ENCODE data around the gene GAB4.
A peak's percentile ranks its signal among the peaks of the same experiment; 100 is the strongest.
"Not testable (repeated sequence)": the region's sequence is repeated elsewhere in the genome, so short reads cannot be mapped to it uniquely, and the experiment has no call there.

The GAB4 gene

DNA sequence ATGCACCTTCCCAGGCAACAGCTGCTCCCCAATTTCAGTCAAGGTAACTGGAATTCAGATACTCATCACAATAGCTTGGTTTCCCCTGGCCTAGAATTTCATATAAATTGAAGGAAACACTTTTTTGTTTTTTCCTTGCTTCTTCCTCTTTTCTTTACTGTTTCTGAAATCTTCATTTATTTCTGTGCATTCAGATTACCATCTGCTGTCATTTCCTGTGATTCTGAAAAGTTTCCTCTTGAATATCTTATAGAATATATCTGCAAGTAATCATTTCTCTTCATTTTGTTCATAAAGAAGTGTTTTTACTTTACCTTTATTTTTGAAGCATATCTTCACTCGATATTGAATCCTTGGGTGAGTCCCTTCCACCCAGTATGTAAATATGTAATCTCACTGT, 85.3 kb downstream of the GAB4 start:
- TF ChIP-seq, protein P1, sequence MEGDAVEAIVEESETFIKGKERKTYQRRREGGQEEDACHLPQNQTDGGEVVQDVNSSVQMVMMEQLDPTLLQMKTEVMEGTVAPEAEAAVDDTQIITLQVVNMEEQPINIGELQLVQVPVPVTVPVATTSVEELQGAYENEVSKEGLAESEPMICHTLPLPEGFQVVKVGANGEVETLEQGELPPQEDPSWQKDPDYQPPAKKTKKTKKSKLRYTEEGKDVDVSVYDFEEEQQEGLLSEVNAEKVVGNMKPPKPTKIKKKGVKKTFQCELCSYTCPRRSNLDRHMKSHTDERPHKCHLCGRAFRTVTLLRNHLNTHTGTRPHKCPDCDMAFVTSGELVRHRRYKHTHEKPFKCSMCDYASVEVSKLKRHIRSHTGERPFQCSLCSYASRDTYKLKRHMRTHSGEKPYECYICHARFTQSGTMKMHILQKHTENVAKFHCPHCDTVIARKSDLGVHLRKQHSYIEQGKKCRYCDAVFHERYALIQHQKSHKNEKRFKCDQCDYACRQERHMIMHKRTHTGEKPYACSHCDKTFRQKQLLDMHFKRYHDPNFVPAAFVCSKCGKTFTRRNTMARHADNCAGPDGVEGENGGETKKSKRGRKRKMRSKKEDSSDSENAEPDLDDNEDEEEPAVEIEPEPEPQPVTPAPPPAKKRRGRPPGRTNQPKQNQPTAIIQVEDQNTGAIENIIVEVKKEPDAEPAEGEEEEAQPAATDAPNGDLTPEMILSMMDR (IDR thresholded peaks at IDR 0.05; ENCODE audit: borderline replicate concordance, control extremely low read depth, extremely low read depth, insufficient read depth, missing control alignments): no peak
- DNase-seq (ENCODE audit: low spot score): no peak
- in situ Hi-C loops (cut with MboI; ENCODE audit: low sequenced_read_pairs, unreplicated experiment): loop anchor here (10.0 kb wide), 1 partner anchor 122 kb away; no protein-coding TSS in a partner anchor

DNA sequence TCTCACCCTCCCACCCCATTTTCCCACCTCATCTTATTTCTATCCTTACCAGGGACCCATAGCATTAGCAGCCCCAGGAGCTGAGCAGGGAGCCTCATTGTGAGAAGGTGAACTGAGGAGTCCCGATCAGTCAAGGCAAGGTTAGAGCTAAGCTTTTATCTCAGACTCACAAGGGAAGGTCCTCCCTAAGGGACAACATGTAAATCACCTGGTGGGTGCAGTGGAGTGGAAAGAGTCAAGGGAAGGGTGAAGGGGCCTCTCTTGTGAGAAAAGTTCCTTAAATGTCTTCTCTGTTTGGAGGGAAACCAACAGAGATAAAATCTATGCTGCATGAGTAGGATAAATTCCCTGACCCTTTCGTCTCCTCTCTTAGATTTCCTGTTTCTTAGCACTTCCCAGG, 85.9 kb downstream of the GAB4 start:
- TF ChIP-seq, protein P1 (IDR thresholded peaks at IDR 0.05; ENCODE audit: borderline replicate concordance, control extremely low read depth, extremely low read depth, insufficient read depth, missing control alignments): no peak
- DNase-seq (ENCODE audit: low spot score): no peak
- in situ Hi-C loops (cut with MboI; ENCODE audit: low sequenced_read_pairs, unreplicated experiment): loop anchor here (10.0 kb wide), 1 partner anchor 123 kb away; no protein-coding TSS in a partner anchor

DNA sequence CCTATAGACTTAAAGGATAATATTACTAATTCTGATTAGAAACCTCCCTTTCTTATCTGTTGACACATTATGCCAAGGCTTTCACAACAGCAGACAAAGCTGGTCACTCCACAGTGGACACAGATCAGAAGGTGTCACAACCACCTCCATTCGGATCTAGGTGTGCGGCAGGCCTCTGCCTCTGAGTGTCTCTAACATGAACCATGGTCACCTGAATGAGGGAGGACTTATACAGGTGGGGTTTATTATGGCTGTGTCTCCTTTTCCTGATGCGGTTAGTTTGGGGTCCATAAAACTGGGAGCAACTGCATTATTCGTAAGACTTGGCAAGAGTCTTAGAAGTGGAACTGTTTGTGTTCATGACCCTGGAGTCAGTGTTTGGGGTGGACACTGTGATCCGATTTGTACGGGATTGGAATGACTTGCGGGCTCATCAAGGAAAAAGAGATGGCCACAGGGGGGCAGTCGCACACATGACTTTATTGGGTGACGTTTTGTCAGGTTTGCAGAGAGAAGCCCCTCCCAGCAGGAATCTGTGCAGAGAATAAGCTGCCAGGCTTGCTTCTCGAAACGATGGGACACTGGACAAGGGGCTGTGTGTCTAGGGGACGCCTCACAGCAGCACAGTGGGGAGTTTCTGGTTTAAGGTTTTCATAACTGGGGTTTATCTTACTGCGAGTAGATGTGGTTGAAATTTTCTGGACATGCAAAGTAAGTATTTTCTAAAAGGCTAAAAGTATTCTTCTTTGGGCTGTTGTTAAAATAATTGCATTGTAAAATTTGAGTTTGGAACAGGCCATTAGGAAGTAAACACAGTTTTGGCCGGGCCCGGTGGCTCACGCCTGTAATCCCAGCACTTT, 90.6 kb downstream of the GAB4 start:
- in situ Hi-C loops (cut with MboI; ENCODE audit: low sequenced_read_pairs, unreplicated experiment): no loop called here
- DNase-seq (ENCODE audit: low spot score): peak; percentile 70
- TF ChIP-seq, protein P1 (IDR thresholded peaks at IDR 0.05; ENCODE audit: borderline replicate concordance, control extremely low read depth, extremely low read depth, insufficient read depth, missing control alignments): peak; percentile 59

DNA sequence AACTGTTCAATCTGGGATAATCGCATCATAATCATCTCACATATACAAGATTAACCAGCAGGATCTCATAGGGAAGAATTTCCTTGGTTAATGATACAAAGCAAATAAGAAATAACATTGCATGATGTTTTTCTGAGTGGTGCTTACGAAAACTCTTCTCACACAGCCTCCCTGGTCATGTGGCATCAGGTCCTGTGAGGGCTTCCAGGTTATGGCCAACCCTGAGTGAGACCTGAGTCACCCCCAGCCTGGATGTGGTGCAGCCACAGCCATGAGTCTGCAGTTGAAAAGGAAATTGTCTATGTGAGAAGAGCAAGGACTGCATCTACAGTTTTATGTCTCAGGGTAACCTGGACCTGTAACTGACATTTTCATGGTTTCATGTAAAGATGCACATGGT, 92.3 kb downstream of the GAB4 start:
- in situ Hi-C loops (cut with MboI; ENCODE audit: low sequenced_read_pairs, unreplicated experiment): no loop called here
- no peak for DNase-seq (ENCODE audit: low spot score)
- TF ChIP-seq, protein P1 (IDR thresholded peaks at IDR 0.05; ENCODE audit: borderline replicate concordance, control extremely low read depth, extremely low read depth, insufficient read depth, missing control alignments): no peak

DNA sequence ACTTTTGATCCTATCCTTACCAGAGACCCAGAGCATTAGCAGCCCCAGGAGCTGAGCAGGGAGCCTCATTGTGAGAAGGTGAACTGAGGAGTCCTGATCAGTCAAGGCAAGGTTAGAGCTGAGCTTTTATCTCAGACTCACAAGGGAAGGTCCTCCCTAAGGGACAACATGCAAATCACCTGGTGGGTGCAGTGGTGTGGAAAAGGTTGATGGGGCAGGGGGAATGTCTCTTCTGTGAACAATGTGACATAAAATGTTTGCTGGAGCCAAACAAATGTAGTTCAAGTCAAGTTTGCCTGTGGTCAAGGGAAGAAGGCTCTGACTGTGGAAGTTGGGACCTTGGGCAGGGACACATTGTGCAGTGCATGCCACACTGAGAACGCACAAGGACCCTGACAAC, 93.1 kb downstream of the GAB4 start:
- in situ Hi-C loops (cut with MboI; ENCODE audit: low sequenced_read_pairs, unreplicated experiment): not testable (repeated sequence)

DNA sequence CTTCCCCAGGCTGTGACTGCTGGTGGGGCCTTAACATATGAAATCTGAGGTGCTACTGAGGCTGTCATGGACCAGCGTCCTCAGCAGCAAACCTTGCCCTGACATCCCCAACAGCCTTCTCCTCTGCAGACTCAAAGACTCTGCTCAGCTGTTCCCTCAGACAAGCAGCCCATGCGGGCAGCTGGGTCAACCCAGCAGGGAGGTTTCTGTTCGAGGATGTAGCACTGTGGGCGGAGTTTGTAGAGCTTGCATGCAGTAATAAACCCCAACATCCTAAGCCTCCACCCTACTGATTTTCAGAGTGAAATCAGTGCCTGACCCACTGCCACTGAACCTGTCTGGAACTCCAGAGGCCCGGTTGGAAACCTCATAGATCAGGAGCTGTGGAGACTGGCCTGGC, 94.0 kb downstream of the GAB4 start:
- no peak for DNase-seq (ENCODE audit: low spot score)
- in situ Hi-C loops (cut with MboI; ENCODE audit: low sequenced_read_pairs, unreplicated experiment): no loop called here
- TF ChIP-seq, protein P1 (IDR thresholded peaks at IDR 0.05; ENCODE audit: borderline replicate concordance, control extremely low read depth, extremely low read depth, insufficient read depth, missing control alignments): no peak

More for the DNA sequence above, 93.1 kb downstream of the GAB4 start:
- DNase-seq (ENCODE audit: low spot score): not testable (repeated sequence)

DNA sequence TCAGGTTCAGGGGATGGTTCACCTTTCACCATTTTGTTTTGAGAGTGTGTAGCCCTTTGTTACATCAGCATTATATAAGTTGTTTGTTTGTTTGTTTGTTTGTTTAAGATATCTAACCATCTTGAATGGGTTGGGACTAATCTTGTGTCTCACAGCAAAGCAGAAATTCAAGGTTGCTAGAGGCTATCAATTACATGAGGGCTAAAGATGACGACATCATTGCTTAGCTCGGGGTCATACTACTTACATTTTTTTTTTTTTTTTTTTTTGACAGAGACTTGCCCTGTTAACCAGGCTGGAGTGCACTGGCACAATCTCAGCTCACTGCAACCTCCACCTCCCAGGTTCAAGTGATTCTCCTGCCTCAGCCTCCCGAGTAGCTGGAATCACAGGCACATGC, 95.7 kb downstream of the GAB4 start:
- TF ChIP-seq, protein P1 (IDR thresholded peaks at IDR 0.05; ENCODE audit: borderline replicate concordance, control extremely low read depth, extremely low read depth, insufficient read depth, missing control alignments): no peak
- no peak for DNase-seq (ENCODE audit: low spot score)
- in situ Hi-C loops (cut with MboI; ENCODE audit: low sequenced_read_pairs, unreplicated experiment): no loop called here

All from GM13976 (cell line).